GM19452 (cell line): ENCODE data around the gene CATSPER1.

Experiments used
- ATAC-seq: cut with Tn5 transposase; IDR thresholded peaks from one replicate; pipeline ENCODE4 v1.9.1; 2021; ENCODE audit not compliant: unreplicated experiment

The CATSPER1 gene

GRCh38 chr11:66026017-66026529 lies at the start of gene CATSPER1:
Gene CATSPER1, minus strand, starts transcription at chr11:66026479. Its CDS starts 100 bp downstream, at chr11:66026379.
- ATAC-seq, result no peak

GRCh38 chr11:66075273-66075672 lies 49.0 kb upstream of the CATSPER1 start:
- ATAC-seq, result no peak

- ATAC-seq, result no peak
Observed at GRCh38 chr11:66073669-66074068, 47.4 kb upstream of the CATSPER1 start.

GRCh38 chr11:66072518-66072917 lies 46.2 kb upstream of the CATSPER1 start:
- no peak for ATAC-seq

- ATAC-seq, result no peak
Observed at GRCh38 chr11:66072081-66072480, 45.8 kb upstream of the CATSPER1 start.

- ATAC-seq, result no peak
Observed at GRCh38 chr11:66071381-66071801, 45.1 kb upstream of the CATSPER1 start.

GRCh38 chr11:66070604-66071380 lies 44.5 kb upstream of the CATSPER1 start:
- ATAC-seq, result peak; percentile 14

GRCh38 chr11:66069715-66070603 lies 43.7 kb upstream of the CATSPER1 start, which contains the start of gene PACS1:
Gene PACS1, plus strand, starts transcription at chr11:66070272. Its CDS starts 215 bp downstream, at chr11:66070487.
- peak; percentile 41 for ATAC-seq

GRCh38 chr11:66068923-66069714 lies 42.8 kb upstream of the CATSPER1 start:
- ATAC-seq, result peak; percentile 17

GRCh38 chr11:66068154-66068821 lies 42.0 kb upstream of the CATSPER1 start:
- no peak for ATAC-seq

- no peak for ATAC-seq
Observed at GRCh38 chr11:66067640-66068039, 41.4 kb upstream of the CATSPER1 start.

GRCh38 chr11:66066751-66067150 lies 40.5 kb upstream of the CATSPER1 start:
- ATAC-seq, result no peak

GRCh38 chr11:66064571-66064970 lies 38.3 kb upstream of the CATSPER1 start:
- ATAC-seq, result no peak

- ATAC-seq, result no peak
Observed at GRCh38 chr11:66063900-66064299, 37.6 kb upstream of the CATSPER1 start.

- ATAC-seq, result no peak
Observed at GRCh38 chr11:66062408-66062807, 36.1 kb upstream of the CATSPER1 start.

- ATAC-seq, result no peak
Observed at GRCh38 chr11:66061268-66061667, 35.0 kb upstream of the CATSPER1 start.

GRCh38 chr11:66059966-66060680 lies 33.8 kb upstream of the CATSPER1 start:
- no peak for ATAC-seq

GRCh38 chr11:66056501-66056900 lies 30.2 kb upstream of the CATSPER1 start:
- no peak for ATAC-seq

GRCh38 chr11:66055021-66055420 lies 28.7 kb upstream of the CATSPER1 start:
- ATAC-seq, result no peak

GRCh38 chr11:66052664-66052982 lies 26.3 kb upstream of the CATSPER1 start:
- ATAC-seq, result no peak
